GM23248 (cell line): ENCODE data around the gene CTNNA2.

Experiments used
- EZH2 ChIP-seq: fragments of 200-600 bp; sonication (generic); IDR thresholded peaks from 2 replicates; pipeline ENCODE4 v1.6.1; 2018; ENCODE audit warnings: antibody characterized with exemption, mild to moderate bottlenecking; ENCODE audit not compliant: insufficient read depth, poor library complexity, severe bottlenecking
- EZH2phosphoT487 ChIP-seq: fragments of 200-600 bp; sonication (generic); IDR thresholded peaks from 2 replicates; pipeline ENCODE4 v1.6.1; 2018; ENCODE audit warnings: antibody characterized with exemption, moderate library complexity, mild to moderate bottlenecking, low read depth; ENCODE audit not compliant: insufficient read depth

DNA sequence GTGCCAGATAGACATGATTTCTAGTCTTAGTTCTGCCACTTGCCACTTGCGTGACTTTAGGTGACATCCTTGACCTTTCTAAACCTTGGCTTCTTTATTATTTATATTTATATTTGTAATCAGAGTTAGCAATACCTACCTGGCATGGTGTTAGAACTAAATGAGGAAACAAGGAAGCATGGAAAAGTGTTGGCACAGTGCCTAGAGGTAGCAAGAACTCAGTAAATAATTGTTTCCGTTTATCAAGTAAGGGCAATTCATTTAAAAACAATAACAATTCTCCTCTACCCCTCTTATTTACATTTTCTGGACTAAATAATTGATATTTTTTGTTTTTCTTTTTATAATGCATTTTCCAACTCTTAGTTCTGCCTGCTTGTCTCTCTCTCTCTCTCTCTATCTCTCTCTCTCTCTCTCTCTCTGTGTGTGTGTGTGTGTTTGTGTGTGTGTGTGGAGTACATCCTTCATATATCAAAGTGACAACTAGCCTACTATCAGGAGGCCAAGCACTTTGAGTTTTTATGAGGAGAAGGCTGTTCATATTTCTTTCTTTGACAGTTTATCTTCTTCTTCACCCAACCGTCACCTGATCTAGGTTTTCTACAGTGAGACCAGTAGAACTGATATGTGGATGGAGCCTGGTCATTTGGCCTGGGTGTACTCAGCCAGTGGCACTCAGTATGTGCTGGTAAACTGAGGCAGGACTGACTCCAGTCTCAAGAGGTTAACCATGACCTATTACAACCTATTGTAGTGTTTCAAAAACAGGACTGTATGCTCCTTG, 657.2 kb downstream of the CTNNA2 start:
- TF ChIP-seq EZH2 (no peak), EZH2phosphoT487 (no peak)
